Measurements from ENCODE around the gene SLC1A1.

The SLC1A1 gene

GRCh38 chr9:4547016-4547415 is 56.7 kb downstream of the SLC1A1 start:
- no peak for DNase-seq

DNA sequence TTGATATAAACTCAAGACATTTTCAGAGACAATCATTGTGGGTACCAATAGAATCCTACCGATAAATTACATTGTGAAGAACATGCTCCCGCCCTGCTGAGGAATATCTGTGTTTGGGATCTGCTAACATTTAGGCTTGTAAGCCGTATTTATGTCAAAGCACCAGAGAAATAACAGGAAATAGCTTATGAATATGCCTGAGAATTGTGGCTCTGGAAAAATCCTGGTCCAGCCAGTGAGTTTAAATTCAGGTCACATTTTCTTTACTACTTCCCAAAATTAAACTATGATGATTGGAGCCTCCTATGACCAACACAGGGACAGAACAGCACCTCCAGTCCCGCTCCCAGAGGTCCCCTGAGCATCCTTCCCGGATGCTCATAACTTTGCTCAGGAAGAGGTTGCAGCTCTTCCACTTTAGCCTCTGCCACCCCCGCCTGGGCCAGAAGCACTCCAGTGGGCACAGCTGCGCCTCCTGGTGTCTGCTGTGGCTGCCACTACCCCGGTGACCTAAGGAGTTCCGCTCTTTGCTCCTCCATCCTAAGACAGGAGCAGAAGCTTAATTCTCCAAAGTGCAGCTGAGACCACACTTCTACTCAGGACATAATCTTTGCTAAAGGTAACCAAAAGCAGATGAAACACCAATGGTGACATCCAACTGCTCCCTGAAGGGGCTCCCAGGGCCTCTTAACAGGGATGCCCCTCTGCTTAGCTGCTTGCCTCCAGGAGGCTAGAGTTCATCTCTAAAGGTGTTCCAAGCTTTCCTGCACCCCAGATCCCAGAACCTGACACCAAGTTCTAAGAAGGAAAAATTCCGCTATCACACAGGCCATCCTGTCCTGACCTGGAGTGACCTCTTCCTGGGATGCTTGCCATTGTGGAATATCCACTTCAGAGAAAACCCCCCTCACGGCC is 58.8 kb downstream of the SLC1A1 start:
- no peak for DNase-seq

DNA sequence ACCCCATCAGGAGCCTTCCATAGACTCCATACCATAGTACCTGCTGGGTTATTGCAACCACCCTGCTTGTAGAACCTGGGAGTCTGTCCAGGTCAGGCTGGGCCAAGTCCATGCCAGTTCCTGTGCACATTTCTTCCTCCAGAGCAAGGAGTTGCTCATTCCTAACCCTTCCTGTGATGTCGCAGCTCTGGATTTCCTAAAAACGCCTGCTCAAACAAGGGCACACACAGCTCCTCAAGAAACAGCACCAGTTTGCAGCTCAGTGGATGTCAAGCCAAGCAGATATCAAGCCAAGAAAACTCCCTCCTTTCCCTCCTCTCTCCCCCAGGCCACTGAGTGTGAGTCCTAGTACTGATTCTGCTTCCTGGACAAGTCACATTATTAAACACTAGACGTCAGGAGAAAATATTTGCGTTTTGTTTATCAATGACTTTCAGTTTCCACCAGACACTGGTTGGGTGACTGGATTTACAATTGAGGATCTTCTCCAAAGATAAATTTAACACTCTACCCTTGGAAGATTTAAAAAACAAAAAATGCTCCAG is 59.6 kb downstream of the SLC1A1 start:
- DNase-seq = no peak

GRCh38 chr9:4550777-4551484 is 60.7 kb downstream of the SLC1A1 start:
- DNase-seq = no peak

- no peak for DNase-seq
Measured at GRCh38 chr9:4553951-4554381, 63.7 kb downstream of the SLC1A1 start.

- peak; percentile 5 for DNase-seq
Measured at GRCh38 chr9:4555236-4555635, 65.0 kb downstream of the SLC1A1 start.

DNA sequence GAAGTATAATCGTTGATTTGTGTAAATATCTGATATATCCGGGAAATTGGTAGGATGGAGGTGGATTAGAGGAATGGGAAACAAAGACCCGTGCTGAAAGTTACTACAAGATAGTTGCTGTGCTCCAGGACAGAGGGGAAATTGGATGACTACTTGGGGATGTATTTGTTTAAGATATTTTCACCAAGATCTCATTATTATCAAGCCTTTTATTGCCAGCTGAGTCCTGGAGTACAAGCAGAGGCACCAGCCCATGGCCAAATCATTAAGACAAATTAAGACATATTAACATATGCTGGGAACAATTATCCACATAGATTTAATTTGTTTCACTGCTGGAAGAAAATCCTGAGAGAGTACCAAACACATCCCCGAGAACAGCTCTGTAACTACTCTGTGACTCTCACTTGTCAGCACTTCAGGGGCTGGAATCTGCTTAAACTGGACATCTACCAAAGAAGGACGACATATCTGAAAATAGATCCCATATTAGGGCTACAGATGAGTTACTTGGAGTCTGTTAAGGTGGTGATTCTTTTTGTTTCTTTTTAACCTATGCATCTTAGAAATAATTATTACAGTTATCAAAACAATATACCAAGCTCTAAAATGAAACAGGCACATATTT is 68.2 kb downstream of the SLC1A1 start:
- DNase-seq = no peak

DNA sequence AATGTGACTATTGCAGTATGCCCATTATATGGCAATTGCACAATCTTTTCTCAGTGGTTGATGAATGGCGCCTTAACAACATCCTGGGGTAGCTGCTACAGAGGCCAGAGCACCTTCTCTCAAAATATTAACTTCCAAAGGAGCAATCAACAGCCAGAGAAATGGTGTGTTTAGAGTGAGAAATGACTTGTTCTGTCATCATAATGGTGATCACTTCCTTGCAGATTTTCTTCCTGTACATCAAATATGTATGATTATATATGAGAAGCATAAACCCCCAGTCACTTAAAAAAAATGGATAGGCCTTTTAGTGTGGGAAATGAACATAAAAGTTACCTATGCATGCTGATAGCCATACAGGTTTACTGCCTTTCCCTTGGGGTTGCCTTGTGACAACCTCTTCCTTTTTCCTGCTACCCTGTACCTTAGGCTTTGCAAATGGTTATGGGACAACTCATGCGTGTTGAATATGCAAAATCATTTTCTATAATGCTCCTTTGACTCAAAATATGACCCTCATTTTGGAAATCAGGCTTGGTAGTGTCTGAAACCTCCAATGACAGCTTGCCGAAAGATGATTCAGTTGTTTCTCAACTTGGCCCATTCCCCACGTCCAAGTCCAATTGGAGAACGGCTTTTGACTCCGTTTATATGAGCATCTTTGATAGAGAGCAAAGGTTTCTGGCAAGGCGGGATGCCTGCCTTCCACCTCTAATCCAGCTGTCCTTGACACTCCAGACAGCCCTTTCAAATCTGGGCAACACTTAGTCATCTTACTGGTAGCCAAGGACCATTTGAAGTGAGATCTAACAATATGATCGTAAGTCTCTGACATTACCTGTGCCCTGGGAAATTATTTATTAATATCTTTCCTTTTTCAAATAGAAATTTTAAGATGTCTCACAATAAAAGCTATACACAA is 69.3 kb downstream of the SLC1A1 start:
- no peak for DNase-seq

GRCh38 chr9:4563105-4563504 is 72.8 kb downstream of the SLC1A1 start:
- no peak for DNase-seq

GRCh38 chr9:4566806-4567205 is 76.5 kb downstream of the SLC1A1 start:
- no peak for DNase-seq

DNA sequence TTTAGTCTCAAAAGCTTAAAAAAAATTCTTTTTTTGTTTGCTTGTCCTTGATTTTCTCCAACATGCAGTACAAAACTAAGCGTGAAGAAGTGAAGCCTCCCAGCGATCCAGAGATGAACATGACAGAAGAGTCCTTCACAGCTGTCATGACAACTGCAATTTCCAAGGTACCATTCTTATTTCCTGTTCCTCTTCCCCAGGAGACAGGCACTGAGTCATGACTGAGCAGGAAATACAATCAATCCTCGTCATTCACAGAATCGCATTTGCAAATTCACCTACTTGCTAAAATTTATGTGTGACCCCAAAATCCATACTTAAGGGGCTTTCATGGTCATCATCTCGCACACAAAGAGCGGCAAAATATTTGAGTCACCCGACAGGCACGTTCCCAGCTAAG is 77.3 kb downstream of the SLC1A1 start:
- no peak for DNase-seq

- DNase-seq = no peak
Measured at GRCh38 chr9:4569101-4569500, 78.8 kb downstream of the SLC1A1 start.

GRCh38 chr9:4572184-4572826 is 82.0 kb downstream of the SLC1A1 start:
- no peak for DNase-seq

GRCh38 chr9:4573176-4573575 is 82.9 kb downstream of the SLC1A1 start:
- DNase-seq = no peak

DNA sequence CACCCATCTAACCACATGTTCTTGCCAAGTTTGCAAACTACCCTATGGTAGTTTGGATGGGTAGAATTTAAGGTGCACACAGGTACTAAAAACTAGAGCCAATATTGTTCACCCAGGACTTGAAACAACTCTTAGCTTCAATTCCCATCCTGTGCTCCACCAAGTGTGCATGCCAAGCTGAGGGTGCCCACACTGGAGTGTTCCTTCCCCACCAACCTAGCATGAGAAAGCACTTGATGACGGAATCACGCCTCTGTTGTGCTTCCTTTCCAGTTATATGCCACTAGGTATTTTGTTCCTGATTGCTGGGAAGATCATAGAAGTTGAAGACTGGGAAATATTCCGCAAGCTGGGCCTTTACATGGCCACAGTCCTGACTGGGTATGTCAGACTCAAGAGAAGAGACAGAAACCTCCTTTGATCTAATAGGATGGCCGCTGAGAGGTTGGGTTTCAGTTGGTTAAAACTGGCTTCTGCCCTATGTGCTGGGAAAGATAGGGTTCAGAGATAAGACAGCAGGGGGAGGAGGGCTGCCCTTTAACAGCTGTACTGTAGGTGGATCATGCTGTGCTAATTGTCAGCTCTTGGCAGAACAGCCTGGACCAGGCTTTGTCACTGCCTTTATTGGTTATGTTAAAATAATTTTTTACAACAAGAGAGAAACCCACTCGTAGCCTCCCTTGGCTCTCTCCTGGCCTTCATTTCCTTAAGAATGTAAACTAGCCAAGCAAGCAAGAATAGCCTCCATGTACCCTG is 83.5 kb downstream of the SLC1A1 start:
- DNase-seq = no peak

DNA sequence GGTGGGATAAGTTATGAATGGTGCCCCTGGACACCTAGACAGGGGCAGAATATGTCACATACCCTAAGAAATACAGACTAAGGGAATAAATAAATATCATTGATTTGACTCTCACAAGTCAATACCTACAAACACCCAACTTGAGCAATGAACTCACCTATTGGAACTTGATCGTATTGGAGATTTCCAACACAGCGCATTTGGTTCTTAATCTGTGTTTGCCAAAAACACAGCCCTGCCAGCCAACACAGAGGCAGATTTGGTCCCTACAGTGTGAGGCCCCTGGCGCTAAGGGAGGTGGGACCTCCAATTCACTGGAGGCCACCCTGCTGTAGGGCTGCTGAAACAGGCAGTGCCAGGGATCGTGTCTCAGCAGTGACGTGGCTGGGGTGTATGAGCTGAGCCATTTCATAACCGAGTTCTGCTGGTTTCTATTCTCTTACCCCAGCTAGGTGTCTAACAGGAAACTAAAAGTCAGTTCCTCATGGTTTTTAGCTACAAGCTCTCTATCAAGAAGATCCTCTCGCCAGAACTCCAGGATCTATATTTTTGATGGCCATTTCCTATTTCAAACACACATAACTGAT is 84.5 kb downstream of the SLC1A1 start:
- DNase-seq = no peak

- DNase-seq = no peak
Measured at GRCh38 chr9:4575997-4576396, 85.7 kb downstream of the SLC1A1 start.

- no peak for DNase-seq
Measured at GRCh38 chr9:4576448-4576847, 86.2 kb downstream of the SLC1A1 start.

- no peak for DNase-seq
Measured at GRCh38 chr9:4579001-4579400, 88.7 kb downstream of the SLC1A1 start.

DNA sequence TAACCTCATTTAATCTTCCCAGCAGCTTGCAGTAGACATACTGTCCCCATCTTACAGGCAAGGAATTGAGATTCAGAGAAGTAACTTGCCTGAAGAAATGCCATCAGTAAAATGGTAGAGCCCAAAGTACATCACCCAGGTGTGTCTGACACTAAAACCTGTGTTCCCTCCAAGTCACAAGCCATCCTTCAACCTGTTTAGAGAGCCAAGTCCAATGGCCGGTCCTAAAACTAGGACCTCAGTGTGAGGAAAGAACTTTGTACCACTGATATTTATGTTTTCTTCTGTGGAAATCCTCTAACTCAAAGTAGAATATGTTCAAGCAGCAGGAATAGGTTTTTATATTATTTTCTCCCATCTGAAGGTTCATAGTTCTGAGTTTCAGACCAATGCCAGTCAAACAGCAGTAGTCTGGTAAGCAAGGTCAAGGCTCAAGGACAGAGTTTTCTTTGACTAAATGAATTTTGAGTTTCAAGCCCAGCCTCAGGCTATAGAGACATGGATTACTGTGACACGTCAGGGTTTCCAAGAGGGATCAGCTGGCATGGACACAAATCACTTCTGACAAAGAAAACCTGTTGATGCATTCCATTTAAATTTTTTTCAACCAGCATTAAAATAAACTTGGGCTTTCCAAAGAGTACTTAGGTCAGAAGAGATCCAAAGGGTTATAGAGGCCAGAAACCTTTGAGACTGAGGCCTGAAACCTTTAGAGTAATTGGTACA is 90.9 kb downstream of the SLC1A1 start:
- DNase-seq = no peak
